ENCODE results near the gene WDR62. TPM values are rescaled to one million over a fixed set of nuclear protein-coding genes. Genes with fewer than 3 reads are reported as not detected.

Gene WDR62
- total and polyA plus RNA-seq, 2 of the 8 experiments (the other 6 are each of a cell fraction or from before 2014, with no cell fraction given): 28.2 to 39.5 TPM

DNA sequence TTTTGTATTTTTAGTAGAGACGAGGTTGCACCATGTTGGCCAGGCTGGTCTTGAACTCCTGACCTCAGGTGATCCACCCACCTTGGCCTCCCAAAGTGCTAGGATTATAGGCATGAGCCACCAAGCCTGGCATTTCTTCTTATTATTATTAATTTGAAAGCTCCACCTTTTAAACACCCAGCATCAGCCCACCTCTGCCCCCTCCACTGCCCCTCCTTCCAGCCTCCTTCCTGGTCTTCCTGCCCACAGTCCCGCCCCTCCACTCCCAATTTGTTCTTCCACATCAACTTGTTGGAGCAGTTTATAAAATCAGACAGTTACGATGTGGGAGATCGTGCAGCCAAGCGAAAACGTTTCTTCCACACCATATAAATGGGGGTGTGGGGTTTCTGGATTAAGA, 14.2 kb upstream of the WDR62 start (continued):
- TF ChIP-seq RNF2 (IDR thresholded peaks at IDR 0.05; ENCODE audit: borderline replicate concordance, low read depth, low read length, missing control alignments, poor library complexity, severe bottlenecking): no peak
- TF ChIP-seq JUN (IDR thresholded peaks at IDR 0.05; ENCODE audit: low read depth, low read length): no peak
- no peak for TF ChIP-seq NANOG (IDR thresholded peaks at IDR 0.05; ENCODE audit: insufficient read depth, low read depth, low read length, poor library complexity, severe bottlenecking)
- no peak for TF ChIP-seq PHF8 (conservative IDR thresholded peaks at IDR 0.05; ENCODE audit: low read depth, low read length)
- no peak for TF ChIP-seq SRF (IDR thresholded peaks at IDR 0.05; ENCODE audit: low read depth, low read length)
- no peak for TF ChIP-seq RAD21 (IDR thresholded peaks at IDR 0.05 in 1 of 2, conservative IDR thresholded peaks at IDR 0.05 in 1 of 2; ENCODE audit: low read depth in 2 of 2, low read length in 2 of 2)
- no peak for TF ChIP-seq ASH2L (IDR thresholded peaks at IDR 0.05; ENCODE audit: low read length)
- no peak for TF ChIP-seq POU5F1 (IDR thresholded peaks at IDR 0.05; ENCODE audit: low read depth, low read length)
